Cardiac fibroblast (primary cell): ENCODE data around the gene RTL5.

ENCODE experiments used
- DNase-seq, 2 donors: peaks; one replicate each; pipeline versions ENCODE4 v3.0.0 to v3.0.0-alpha.2; 2010; ENCODE audit warnings: low read depth in 2 of 2
- H3K4me3 ChIP-seq, 2 donors: replicated peaks in 1 of 2; 1 replicate in 1 of 2; 2 replicates in 1 of 2; pipeline ENCODE4 v1.5.1; 2011; ENCODE audit warnings: low read depth in 2 of 2, low read length in 2 of 2, mild to moderate bottlenecking in 2 of 2, moderate library complexity in 1 of 2
- CTCF ChIP-seq: IDR thresholded peaks from one replicate; pipeline ENCODE4 v1.5.1; 2011; ENCODE audit warnings: low read depth, mild to moderate bottlenecking, low read length, inconsistent platforms

The RTL5 gene

GRCh38 chrX:72120837-72121236 is 10.9 kb downstream of the RTL5 start:
- no peak for DNase-seq
- H3K4me3 ChIP-seq, result no peak overlapping the region
- TF ChIP-seq CTCF, result no peak

GRCh38 chrX:72117636-72118210 is 14.0 kb downstream of the RTL5 start:
- H3K4me3 ChIP-seq, result no peak overlapping the region
- DNase-seq, result no peak
- no peak for TF ChIP-seq CTCF

GRCh38 chrX:72115380-72115779 is 16.3 kb downstream of the RTL5 start:
- no peak for TF ChIP-seq CTCF
- no peak overlapping the region for H3K4me3 ChIP-seq
- no peak for DNase-seq

GRCh38 chrX:72114807-72115206 is 16.9 kb downstream of the RTL5 start:
- no peak overlapping the region for H3K4me3 ChIP-seq
- TF ChIP-seq CTCF, result no peak
- no peak for DNase-seq

- no peak overlapping the region for H3K4me3 ChIP-seq
- DNase-seq, result no peak
- no peak for TF ChIP-seq CTCF
Observed at GRCh38 chrX:72114306-72114705, 17.4 kb downstream of the RTL5 start.

- DNase-seq, result no peak
- no peak overlapping the region for H3K4me3 ChIP-seq
- no peak for TF ChIP-seq CTCF
Observed at GRCh38 chrX:72113461-72113860, 18.3 kb downstream of the RTL5 start.

- TF ChIP-seq CTCF, result no peak
- no peak for DNase-seq
- no peak overlapping the region for H3K4me3 ChIP-seq
Observed at GRCh38 chrX:72110876-72111708, 20.6 kb downstream of the RTL5 start.
